Ishikawa (cell line): ENCODE measurements around the gene RIN1.

Source experiments
- CEBPB ChIP-seq: IDR thresholded peaks from 2 replicates; pipeline ENCODE4 v1.6.1; 2012
- CREB1 ChIP-seq: IDR thresholded peaks from 2 replicates; pipeline ENCODE4 v1.6.1; 2012; ENCODE audit warnings: low read depth
- EGR1 ChIP-seq: IDR thresholded peaks from 2 replicates; pipeline ENCODE4 v1.6.1; 2012
- EP300 ChIP-seq: IDR thresholded peaks from 2 replicates; pipeline ENCODE4 v1.6.1; 2012; ENCODE audit warnings: borderline replicate concordance
- FOXM1 ChIP-seq: IDR thresholded peaks from 2 replicates; pipeline ENCODE4 v1.6.1; 2012; ENCODE audit warnings: low read depth, borderline replicate concordance
- NFIC ChIP-seq: IDR thresholded peaks from 2 replicates; pipeline ENCODE4 v1.6.1; 2012
- RAD21 ChIP-seq: IDR thresholded peaks from 2 replicates; pipeline ENCODE4 v1.6.1; 2012; ENCODE audit warnings: low read depth
- TAF1 ChIP-seq: IDR thresholded peaks from 2 replicates; pipeline ENCODE4 v1.6.1; 2012; ENCODE audit warnings: low read depth, mild to moderate bottlenecking
- TCF12 ChIP-seq: IDR thresholded peaks from 2 replicates; pipeline ENCODE4 v1.6.1; 2012; ENCODE audit warnings: low read depth
- TEAD4 ChIP-seq: IDR thresholded peaks from 2 replicates; pipeline ENCODE4 v1.6.1; 2012
- USF1 ChIP-seq: IDR thresholded peaks from 2 replicates; pipeline ENCODE4 v1.6.1; 2012
- YY1 ChIP-seq: IDR thresholded peaks from 2 replicates; pipeline ENCODE4 v1.6.1; 2012; ENCODE audit warnings: low read depth
- ZBTB7A ChIP-seq: IDR thresholded peaks from 2 replicates; pipeline ENCODE4 v1.6.1; 2012; ENCODE audit warnings: low read depth
- TF ChIP-seq, protein P1 (sequence below): IDR thresholded peaks from 2 replicates; pipeline ENCODE4 v1.6.1; 2012; ENCODE audit warnings: low read depth, mild to moderate bottlenecking
- TF ChIP-seq, protein P2 (sequence below): IDR thresholded peaks from 2 replicates; pipeline ENCODE4 v1.6.1; 2012

Gene RIN1

DNA sequence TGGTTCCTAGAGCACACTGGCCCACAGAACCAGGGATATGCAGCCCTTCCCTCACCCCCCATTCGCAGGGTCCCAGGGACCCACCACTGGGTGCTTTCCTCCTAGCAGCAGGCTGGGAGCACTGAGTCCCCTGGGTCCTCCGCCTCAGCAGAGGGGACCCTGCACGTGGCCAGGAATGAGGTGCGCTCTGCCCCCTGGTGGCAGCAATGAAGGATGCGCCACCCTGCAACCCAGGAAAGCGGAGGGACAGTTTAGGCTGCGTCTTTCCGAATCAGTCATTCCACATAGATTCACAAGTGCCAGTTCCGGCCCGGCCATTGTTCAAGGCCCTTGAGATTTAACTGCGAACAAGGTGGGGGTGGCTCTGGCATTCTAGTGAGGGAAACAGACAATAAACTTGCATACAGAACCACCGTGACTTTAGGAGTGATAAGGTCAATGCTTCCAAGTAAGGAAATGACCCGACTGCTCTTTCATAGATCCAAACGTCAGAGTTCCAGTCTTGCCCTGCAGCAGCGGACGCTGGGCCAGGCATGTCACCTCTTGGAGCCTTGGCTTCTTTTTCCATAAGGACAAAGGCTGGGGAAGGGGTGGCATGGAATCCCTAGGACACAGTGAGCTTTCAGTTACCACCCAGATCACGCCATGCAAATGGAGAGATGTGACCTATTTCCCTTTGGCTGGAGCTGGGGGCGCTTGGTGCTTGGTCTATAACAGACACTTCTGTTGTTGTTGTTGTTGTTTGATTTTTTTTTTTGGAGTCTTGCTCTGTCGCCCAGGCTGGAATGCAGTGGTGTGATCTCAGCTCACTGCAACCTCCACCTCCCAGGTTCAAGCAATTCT is 7.7 kb downstream of the RIN1 start:
- TF ChIP-seq, protein P1, sequence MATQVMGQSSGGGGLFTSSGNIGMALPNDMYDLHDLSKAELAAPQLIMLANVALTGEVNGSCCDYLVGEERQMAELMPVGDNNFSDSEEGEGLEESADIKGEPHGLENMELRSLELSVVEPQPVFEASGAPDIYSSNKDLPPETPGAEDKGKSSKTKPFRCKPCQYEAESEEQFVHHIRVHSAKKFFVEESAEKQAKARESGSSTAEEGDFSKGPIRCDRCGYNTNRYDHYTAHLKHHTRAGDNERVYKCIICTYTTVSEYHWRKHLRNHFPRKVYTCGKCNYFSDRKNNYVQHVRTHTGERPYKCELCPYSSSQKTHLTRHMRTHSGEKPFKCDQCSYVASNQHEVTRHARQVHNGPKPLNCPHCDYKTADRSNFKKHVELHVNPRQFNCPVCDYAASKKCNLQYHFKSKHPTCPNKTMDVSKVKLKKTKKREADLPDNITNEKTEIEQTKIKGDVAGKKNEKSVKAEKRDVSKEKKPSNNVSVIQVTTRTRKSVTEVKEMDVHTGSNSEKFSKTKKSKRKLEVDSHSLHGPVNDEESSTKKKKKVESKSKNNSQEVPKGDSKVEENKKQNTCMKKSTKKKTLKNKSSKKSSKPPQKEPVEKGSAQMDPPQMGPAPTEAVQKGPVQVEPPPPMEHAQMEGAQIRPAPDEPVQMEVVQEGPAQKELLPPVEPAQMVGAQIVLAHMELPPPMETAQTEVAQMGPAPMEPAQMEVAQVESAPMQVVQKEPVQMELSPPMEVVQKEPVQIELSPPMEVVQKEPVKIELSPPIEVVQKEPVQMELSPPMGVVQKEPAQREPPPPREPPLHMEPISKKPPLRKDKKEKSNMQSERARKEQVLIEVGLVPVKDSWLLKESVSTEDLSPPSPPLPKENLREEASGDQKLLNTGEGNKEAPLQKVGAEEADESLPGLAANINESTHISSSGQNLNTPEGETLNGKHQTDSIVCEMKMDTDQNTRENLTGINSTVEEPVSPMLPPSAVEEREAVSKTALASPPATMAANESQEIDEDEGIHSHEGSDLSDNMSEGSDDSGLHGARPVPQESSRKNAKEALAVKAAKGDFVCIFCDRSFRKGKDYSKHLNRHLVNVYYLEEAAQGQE: no peak
- TF ChIP-seq EP300 (no peak), ZBTB7A (peak; percentile 90), RAD21 (peak; percentile 84), TEAD4 (peak; percentile 94), TCF12 (no peak), CREB1 (no peak), USF1 (peak; percentile 88), NFIC (no peak)
- TF ChIP-seq, protein P2, sequence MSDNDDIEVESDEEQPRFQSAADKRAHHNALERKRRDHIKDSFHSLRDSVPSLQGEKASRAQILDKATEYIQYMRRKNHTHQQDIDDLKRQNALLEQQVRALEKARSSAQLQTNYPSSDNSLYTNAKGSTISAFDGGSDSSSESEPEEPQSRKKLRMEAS: peak; percentile 97

DNA sequence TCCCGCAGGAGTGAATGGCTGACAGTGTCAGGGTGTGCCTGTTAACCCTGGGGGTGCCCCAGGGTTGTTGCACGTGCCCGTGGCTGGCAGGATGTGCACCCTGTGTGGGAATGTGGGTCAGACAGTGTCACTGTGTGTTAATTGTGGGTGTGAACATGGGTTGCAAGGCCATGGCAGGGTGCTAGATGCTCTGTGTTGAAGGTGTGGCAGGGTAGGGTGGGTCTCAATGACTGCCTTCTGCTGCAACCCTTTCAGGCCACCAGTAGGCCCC is 8.3 kb downstream of the RIN1 start:
- TF ChIP-seq NFIC (no peak), CREB1 (no peak), ZBTB7A (no peak), TCF12 (no peak), USF1 (no peak), TEAD4 (no peak), YY1 (no peak), RAD21 (no peak)
- TF ChIP-seq, protein P2: no peak
- TF ChIP-seq, protein P1: no peak

DNA sequence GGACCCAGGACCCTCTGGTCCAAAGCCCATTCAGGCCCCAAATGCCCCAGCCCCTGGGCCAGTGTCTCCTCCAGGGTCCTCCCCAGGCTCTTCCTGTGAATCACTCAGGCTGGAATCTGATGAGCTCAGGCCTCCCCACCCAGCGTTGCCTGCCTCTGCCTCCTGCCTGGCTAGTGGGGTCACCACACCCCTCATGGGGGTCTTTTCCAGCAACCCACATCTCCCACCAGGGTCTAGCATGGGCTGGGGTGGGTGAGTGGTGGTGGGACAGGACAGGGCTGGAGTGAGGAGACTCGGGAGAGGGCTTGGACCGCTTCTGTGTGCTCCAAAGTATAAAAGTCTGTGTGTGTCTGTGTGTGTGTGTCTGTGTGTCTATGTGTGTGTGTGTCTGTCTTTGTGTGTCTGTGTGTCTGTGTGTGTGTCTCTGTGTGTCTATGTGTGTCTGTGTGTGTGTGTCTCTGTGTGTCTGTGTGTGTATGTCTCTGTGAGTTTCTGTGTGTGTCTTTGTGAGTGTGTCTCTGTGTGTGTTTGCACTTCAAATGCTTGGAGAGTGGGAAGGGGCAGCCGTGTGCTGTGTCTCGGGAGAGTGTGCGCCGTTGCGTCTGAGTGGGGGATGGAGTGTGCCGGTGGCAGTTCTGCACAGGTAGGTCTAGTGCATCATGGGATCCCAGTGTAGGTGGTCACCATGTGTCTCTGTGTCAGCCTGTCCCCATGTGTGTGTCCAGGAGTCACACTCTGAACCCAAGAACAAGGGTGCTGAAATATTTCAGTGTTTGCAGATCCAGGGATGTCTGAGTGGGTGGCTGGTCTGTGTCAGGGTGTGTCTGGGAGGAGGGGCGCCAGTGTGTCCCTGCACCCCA is 8.8 kb downstream of the RIN1 start:
- TF ChIP-seq EGR1: no peak
- TF ChIP-seq TCF12: no peak
- 0 out of 2 replicates have a peak, but pooled peaks have one; percentile 31 for TF ChIP-seq ZBTB7A

GRCh38 chr11:66326261-66327111 is 9.7 kb downstream of the RIN1 start:
- TF ChIP-seq RAD21: no peak
- TF ChIP-seq NFIC: no peak
- TF ChIP-seq EGR1: no peak
- no peak for TF ChIP-seq TCF12
- no peak for TF ChIP-seq TAF1
- TF ChIP-seq, protein P1: no peak
- no peak for TF ChIP-seq CEBPB
- TF ChIP-seq YY1: no peak
- TF ChIP-seq TEAD4: no peak
- TF ChIP-seq ZBTB7A: no peak
- no peak for TF ChIP-seq USF1
- no peak for TF ChIP-seq FOXM1
- TF ChIP-seq CREB1: no peak
- TF ChIP-seq EP300: no peak
- TF ChIP-seq, protein P2: no peak
